HEK293 (cell line): ENCODE measurements around the gene KCNB1.
A peak's percentile ranks its signal among the peaks of the same experiment; 100 is the strongest.

Experiments used
- CTCF ChIA-PET: fragments of 350-600 bp; formaldehyde crosslinking; extraction: SDS; loops from one replicate; lab custom pipeline; 2021; ENCODE audit warnings: antibody characterized with exemption; lab: Yijun Ruan, JAX
- POLR2A ChIA-PET: fragments of 300-600 bp; formaldehyde crosslinking; extraction: SDS; loops from one replicate; lab custom pipeline; 2020; ENCODE audit warnings: antibody characterized with exemption, inconsistent platforms; lab: Yijun Ruan, JAX
- H3K27ac ChIP-seq: fragments of 200-500 bp; sonication (Bioruptor generic); 2 replicates; pipeline ENCODE4 v1.5.1; 2014; ENCODE audit warnings: low read depth, low read length, control low read depth, inconsistent platforms; ENCODE audit errors: extremely low read depth
- H3K36me3 ChIP-seq, 2 experiments: fragments of 200-500 bp in 1 of 2; sonication (Bioruptor generic) in 1 of 2; 1 replicate in 1 of 2; 2 replicates in 1 of 2; pipeline ENCODE4 v1.5.1; 2014 to 2017; ENCODE audit warnings: inconsistent platforms in 2 of 2, low read length in 2 of 2; ENCODE audit not compliant: control insufficient read depth in 2 of 2, insufficient read depth in 1 of 2
- H3K4me1 ChIP-seq: fragments of 200-500 bp; sonication (Bioruptor generic); 2 replicates; pipeline ENCODE4 v1.5.1; 2014; ENCODE audit warnings: mild to moderate bottlenecking, low read length, inconsistent platforms; ENCODE audit not compliant: control insufficient read depth, insufficient read depth
- H3K4me3 ChIP-seq: 2 replicates; pipeline ENCODE4 v1.5.1; 2011; ENCODE audit warnings: low read depth, mild to moderate bottlenecking, control low read depth, low read length, moderate library complexity
- H3K9me3 ChIP-seq: fragments of 200-500 bp; sonication (Bioruptor generic); 2 replicates; pipeline ENCODE4 v1.5.1; 2014; ENCODE audit warnings: low read depth, low read length, inconsistent platforms; ENCODE audit not compliant: control insufficient read depth, insufficient read depth
- GLIS1 ChIP-seq: fragments of 450-650 bp; formaldehyde crosslinking; IDR thresholded peaks from 2 replicates; pipeline ENCODE4 v1.5.1; 2016; ENCODE audit warnings: missing biosample characterization, missing genetic modification characterization
- HOXD13 ChIP-seq: sonication (generic); formaldehyde crosslinking; IDR thresholded peaks from 2 replicates; pipeline ENCODE4 v1.8.0; 2022; ENCODE audit warnings: missing genetic modification reagents, borderline replicate concordance
- KLF16 ChIP-seq: fragments of 450-650 bp; formaldehyde crosslinking; IDR thresholded peaks from 2 replicates; pipeline ENCODE4 v1.5.1; 2017; ENCODE audit warnings: missing biosample characterization, missing genetic modification characterization
- SCRT1 ChIP-seq: fragments of 450-650 bp; formaldehyde crosslinking; IDR thresholded peaks from 2 replicates; pipeline ENCODE4 v1.5.1; 2016; ENCODE audit warnings: missing biosample characterization, missing genetic modification characterization, borderline replicate concordance
- SP7 ChIP-seq: fragments of 450-650 bp; formaldehyde crosslinking; IDR thresholded peaks from 2 replicates; pipeline ENCODE4 v1.5.1; 2016; ENCODE audit warnings: missing biosample characterization, missing genetic modification characterization
- ZFHX2 ChIP-seq: fragments of 450-650 bp; formaldehyde crosslinking; conservative IDR thresholded peaks from 2 replicates; pipeline ENCODE4 v1.5.1; 2016; ENCODE audit warnings: missing biosample characterization, missing genetic modification characterization
- ZNF114 ChIP-seq: fragments of 450-650 bp; formaldehyde crosslinking; IDR thresholded peaks from 2 replicates; pipeline ENCODE4 v1.5.0; 2017; ENCODE audit warnings: missing biosample characterization, missing genetic modification characterization
- ZNF132 ChIP-seq: fragments of 450-650 bp; formaldehyde crosslinking; IDR thresholded peaks from 2 replicates; pipeline ENCODE4 v1.5.1; 2017; ENCODE audit warnings: missing biosample characterization, missing genetic modification characterization, borderline replicate concordance
- ZNF169 ChIP-seq: fragments of 450-650 bp; formaldehyde crosslinking; IDR thresholded peaks from 2 replicates; pipeline ENCODE4 v1.5.1; 2016; ENCODE audit warnings: missing biosample characterization, missing genetic modification characterization
- ZNF2 ChIP-seq: fragments of 450-650 bp; formaldehyde crosslinking; IDR thresholded peaks from 2 replicates; pipeline ENCODE4 v1.5.1; 2016; ENCODE audit warnings: missing biosample characterization, missing genetic modification characterization
- ZNF23 ChIP-seq: fragments of 450-650 bp; formaldehyde crosslinking; IDR thresholded peaks from 2 replicates; pipeline ENCODE4 v1.5.1; 2016; ENCODE audit warnings: missing biosample characterization, missing genetic modification characterization, borderline replicate concordance
- ZNF423 ChIP-seq: fragments of 450-650 bp; formaldehyde crosslinking; IDR thresholded peaks from 2 replicates; pipeline ENCODE4 v1.5.1; 2016; ENCODE audit warnings: missing biosample characterization, missing genetic modification characterization
- ZNF560 ChIP-seq: fragments of 450-650 bp; formaldehyde crosslinking; IDR thresholded peaks from 2 replicates; pipeline ENCODE4 v1.5.1; 2017; ENCODE audit warnings: missing biosample characterization, missing genetic modification characterization, borderline replicate concordance
- ZNF561 ChIP-seq: fragments of 450-650 bp; IDR thresholded peaks from 2 replicates; pipeline ENCODE4 v1.5.1; 2018; ENCODE audit warnings: missing biosample characterization, missing genetic modification characterization, borderline replicate concordance
- ZNF623 ChIP-seq: fragments of 450-650 bp; formaldehyde crosslinking; IDR thresholded peaks from 2 replicates; pipeline ENCODE4 v1.5.1; 2016; ENCODE audit warnings: missing biosample characterization, missing genetic modification characterization
- ZNF785 ChIP-seq: fragments of 450-650 bp; formaldehyde crosslinking; IDR thresholded peaks from 2 replicates; pipeline ENCODE4 v1.5.1; 2016; ENCODE audit warnings: missing biosample characterization, missing genetic modification characterization
- ZNF837 ChIP-seq: fragments of 450-650 bp; formaldehyde crosslinking; IDR thresholded peaks from 2 replicates; pipeline ENCODE4 v1.5.1; 2016; ENCODE audit warnings: missing biosample characterization, missing genetic modification characterization
- TF ChIP-seq, protein P1 (sequence below): fragments of 450-650 bp; formaldehyde crosslinking; IDR thresholded peaks from 2 replicates; pipeline ENCODE4 v1.5.1; 2016; ENCODE audit warnings: missing biosample characterization, missing genetic modification characterization
- TF ChIP-seq, protein P2 (sequence below): fragments of 450-650 bp; formaldehyde crosslinking; IDR thresholded peaks from 2 replicates; pipeline ENCODE4 v1.5.1; 2016; ENCODE audit warnings: missing biosample characterization, missing genetic modification characterization
- TF ChIP-seq, protein P3 (sequence below): fragments of 450-650 bp; formaldehyde crosslinking; IDR thresholded peaks from 2 replicates; pipeline ENCODE4 v1.5.1; 2017; ENCODE audit warnings: missing biosample characterization, missing genetic modification characterization
- TF ChIP-seq, protein P4 (sequence below): fragments of 450-650 bp; formaldehyde crosslinking; IDR thresholded peaks from 2 replicates; pipeline ENCODE4; 2016; ENCODE audit warnings: missing biosample characterization, missing genetic modification characterization
- TF ChIP-seq, protein P5 (sequence below): fragments of 450-650 bp; IDR thresholded peaks from 2 replicates; pipeline ENCODE4 v1.5.1; 2018; ENCODE audit warnings: missing biosample characterization, mild to moderate bottlenecking, missing genetic modification characterization
- TF ChIP-seq, protein P6 (sequence below): fragments of 450-650 bp; formaldehyde crosslinking; IDR thresholded peaks from 2 replicates; pipeline ENCODE4 v1.5.1; 2017; ENCODE audit warnings: missing biosample characterization, missing genetic modification characterization

The KCNB1 gene

DNA sequence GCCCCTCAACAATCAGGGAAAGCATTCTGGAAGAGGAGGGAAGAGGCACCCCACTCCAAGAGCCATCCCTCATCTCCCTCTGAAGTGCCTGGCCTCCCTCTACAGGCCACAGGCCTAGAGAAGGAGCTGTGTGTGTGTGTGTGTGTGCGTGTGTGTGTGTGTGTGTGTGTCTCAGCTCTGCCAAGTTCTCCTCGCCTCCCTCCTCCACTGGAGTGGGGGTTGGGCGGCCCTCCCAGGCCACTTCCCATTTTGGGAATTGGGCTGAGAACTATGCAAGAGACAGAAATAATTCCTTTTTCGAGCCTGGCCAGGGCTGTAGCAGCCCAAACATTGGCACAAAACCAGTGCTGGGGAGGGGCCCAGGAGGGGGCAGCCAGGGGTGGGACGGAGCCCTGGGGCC is 35.7 kb downstream of the KCNB1 start (continued):
- TF ChIP-seq, protein P1, sequence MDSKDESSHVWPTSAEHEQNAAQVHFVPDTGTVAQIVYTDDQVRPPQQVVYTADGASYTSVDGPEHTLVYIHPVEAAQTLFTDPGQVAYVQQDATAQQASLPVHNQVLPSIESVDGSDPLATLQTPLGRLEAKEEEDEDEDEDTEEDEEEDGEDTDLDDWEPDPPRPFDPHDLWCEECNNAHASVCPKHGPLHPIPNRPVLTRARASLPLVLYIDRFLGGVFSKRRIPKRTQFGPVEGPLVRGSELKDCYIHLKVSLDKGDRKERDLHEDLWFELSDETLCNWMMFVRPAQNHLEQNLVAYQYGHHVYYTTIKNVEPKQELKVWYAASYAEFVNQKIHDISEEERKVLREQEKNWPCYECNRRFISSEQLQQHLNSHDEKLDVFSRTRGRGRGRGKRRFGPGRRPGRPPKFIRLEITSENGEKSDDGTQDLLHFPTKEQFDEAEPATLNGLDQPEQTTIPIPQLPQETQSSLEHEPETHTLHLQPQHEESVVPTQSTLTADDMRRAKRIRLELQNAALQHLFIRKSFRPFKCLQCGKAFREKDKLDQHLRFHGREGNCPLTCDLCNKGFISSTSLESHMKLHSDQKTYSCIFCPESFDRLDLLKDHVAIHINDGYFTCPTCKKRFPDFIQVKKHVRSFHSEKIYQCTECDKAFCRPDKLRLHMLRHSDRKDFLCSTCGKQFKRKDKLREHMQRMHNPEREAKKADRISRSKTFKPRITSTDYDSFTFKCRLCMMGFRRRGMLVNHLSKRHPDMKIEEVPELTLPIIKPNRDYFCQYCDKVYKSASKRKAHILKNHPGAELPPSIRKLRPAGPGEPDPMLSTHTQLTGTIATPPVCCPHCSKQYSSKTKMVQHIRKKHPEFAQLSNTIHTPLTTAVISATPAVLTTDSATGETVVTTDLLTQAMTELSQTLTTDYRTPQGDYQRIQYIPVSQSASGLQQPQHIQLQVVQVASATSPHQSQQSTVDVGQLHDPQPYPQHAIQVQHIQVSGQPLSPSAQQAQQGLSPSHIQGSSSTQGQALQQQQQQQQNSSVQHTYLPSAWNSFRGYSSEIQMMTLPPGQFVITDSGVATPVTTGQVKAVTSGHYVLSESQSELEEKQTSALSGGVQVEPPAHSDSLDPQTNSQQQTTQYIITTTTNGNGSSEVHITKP (tag by site-specific recombination), result no peak
- TF ChIP-seq ZNF132 (no peak), ZFHX2 (peak; percentile 57), ZNF423 (tag by site-specific recombination) (no peak), KLF16 (tag by site-specific recombination) (peak; percentile 55; the same call in 1 of the 2 replicates), ZNF114 (no peak), GLIS1 (tag by site-specific recombination) (0 out of 2 replicates have a peak, but pooled peaks have one; percentile 15), ZNF785 (tag by site-specific recombination) (peak; percentile 73; the same call in 1 of the 2 replicates), ZNF623 (tag by site-specific recombination) (no peak)
- TF ChIP-seq, protein P2, sequence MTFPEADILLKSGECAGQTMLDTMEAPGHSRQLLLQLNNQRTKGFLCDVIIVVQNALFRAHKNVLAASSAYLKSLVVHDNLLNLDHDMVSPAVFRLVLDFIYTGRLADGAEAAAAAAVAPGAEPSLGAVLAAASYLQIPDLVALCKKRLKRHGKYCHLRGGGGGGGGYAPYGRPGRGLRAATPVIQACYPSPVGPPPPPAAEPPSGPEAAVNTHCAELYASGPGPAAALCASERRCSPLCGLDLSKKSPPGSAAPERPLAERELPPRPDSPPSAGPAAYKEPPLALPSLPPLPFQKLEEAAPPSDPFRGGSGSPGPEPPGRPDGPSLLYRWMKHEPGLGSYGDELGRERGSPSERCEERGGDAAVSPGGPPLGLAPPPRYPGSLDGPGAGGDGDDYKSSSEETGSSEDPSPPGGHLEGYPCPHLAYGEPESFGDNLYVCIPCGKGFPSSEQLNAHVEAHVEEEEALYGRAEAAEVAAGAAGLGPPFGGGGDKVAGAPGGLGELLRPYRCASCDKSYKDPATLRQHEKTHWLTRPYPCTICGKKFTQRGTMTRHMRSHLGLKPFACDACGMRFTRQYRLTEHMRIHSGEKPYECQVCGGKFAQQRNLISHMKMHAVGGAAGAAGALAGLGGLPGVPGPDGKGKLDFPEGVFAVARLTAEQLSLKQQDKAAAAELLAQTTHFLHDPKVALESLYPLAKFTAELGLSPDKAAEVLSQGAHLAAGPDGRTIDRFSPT (tag by site-specific recombination), result no peak
- TF ChIP-seq, protein P3, sequence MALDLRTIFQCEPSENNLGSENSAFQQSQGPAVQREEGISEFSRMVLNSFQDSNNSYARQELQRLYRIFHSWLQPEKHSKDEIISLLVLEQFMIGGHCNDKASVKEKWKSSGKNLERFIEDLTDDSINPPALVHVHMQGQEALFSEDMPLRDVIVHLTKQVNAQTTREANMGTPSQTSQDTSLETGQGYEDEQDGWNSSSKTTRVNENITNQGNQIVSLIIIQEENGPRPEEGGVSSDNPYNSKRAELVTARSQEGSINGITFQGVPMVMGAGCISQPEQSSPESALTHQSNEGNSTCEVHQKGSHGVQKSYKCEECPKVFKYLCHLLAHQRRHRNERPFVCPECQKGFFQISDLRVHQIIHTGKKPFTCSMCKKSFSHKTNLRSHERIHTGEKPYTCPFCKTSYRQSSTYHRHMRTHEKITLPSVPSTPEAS (tag by site-specific recombination), result peak; percentile 81

DNA sequence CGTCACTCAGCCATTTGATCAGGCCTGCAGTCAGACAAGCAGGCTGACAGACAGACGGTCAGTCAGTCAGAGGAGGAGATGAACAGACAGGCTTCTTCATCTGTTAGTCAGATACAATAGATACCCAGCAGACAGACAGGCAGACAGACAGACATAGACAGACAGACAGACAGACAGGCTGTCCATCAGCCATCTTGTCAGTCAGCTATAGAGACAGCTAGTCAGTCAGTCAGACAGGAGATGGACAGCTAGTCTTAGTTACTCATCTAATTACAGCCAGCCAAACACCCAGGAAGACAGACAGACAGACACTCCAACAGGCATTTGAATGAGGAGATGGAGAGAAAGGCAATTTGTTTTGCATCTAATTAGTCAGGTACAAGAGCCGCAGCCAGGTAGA is 36.4 kb downstream of the KCNB1 start:
- no peaks in the 10 kb centered on the region for H3K36me3 ChIP-seq
- no peaks in the 10 kb centered on the region for H3K9me3 ChIP-seq
- ChIA-PET CTCF (interaction anchor here (0.6 to 0.7 kb wide), 4 partner anchors 121 to 372 kb away, joined by 3 to 4 read pairs (median 3); no protein-coding TSS in a partner anchor), POLR2A (interaction anchor here (0.6 kb wide), 1 partner anchor 1885 kb away, joined by 3 read pairs; no protein-coding TSS in a partner anchor)
- H3K27ac ChIP-seq, result no peak overlapping the region
- no peaks in the 10 kb centered on the region for H3K4me1 ChIP-seq
- no peak overlapping the region for H3K4me3 ChIP-seq
- TF ChIP-seq ZNF23 (tag by site-specific recombination) (no peak), ZNF837 (tag by site-specific recombination) (no peak), SCRT1 (no peak), HOXD13 (CRISPR knock-in tag) (no peak), ZNF561 (tag by site-specific recombination) (no peak), ZNF2 (tag by site-specific recombination) (no peak), ZNF560 (tag by site-specific recombination) (no peak), SP7 (tag by site-specific recombination) (no peak), ZNF169 (tag by site-specific recombination) (no peak)
- TF ChIP-seq, protein P4, sequence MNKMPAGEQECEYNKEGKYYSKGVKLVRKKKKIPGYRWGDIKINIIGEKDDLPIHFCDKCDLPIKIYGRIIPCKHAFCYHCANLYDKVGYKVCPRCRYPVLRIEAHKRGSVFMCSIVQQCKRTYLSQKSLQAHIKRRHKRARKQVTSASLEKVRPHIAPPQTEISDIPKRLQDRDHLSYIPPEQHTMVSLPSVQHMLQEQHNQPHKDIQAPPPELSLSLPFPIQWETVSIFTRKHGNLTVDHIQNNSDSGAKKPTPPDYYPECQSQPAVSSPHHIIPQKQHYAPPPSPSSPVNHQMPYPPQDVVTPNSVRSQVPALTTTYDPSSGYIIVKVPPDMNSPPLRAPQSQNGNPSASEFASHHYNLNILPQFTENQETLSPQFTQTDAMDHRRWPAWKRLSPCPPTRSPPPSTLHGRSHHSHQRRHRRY (tag by site-specific recombination), result no peak
- TF ChIP-seq, protein P5, sequence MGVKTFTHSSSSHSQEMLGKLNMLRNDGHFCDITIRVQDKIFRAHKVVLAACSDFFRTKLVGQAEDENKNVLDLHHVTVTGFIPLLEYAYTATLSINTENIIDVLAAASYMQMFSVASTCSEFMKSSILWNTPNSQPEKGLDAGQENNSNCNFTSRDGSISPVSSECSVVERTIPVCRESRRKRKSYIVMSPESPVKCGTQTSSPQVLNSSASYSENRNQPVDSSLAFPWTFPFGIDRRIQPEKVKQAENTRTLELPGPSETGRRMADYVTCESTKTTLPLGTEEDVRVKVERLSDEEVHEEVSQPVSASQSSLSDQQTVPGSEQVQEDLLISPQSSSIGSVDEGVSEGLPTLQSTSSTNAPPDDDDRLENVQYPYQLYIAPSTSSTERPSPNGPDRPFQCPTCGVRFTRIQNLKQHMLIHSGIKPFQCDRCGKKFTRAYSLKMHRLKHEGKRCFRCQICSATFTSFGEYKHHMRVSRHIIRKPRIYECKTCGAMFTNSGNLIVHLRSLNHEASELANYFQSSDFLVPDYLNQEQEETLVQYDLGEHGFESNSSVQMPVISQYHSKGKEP (tag by site-specific recombination), result no peak
- TF ChIP-seq, protein P6, sequence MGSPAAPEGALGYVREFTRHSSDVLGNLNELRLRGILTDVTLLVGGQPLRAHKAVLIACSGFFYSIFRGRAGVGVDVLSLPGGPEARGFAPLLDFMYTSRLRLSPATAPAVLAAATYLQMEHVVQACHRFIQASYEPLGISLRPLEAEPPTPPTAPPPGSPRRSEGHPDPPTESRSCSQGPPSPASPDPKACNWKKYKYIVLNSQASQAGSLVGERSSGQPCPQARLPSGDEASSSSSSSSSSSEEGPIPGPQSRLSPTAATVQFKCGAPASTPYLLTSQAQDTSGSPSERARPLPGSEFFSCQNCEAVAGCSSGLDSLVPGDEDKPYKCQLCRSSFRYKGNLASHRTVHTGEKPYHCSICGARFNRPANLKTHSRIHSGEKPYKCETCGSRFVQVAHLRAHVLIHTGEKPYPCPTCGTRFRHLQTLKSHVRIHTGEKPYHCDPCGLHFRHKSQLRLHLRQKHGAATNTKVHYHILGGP (tag by site-specific recombination), result no peak
